Spleen (tissue), 7 donors: Measurements from ENCODE around the gene LYVE1.

ENCODE experiments used
- CTCF ChIP-seq, 11 experiments: fragments of 200-600 bp in 7 of 11; fragments of 450-650 bp in 4 of 11; sonication (generic) in 4 of 11; IDR thresholded peaks in 8 of 11; conservative IDR thresholded peaks in 3 of 11; 1 replicate in 7 of 11; 2 replicates in 4 of 11; pipeline versions ENCODE4 v1.4.0 to v1.8.0; 2016 to 2021; ENCODE audit warnings: antibody characterized with exemption in 11 of 11, inconsistent platforms in 4 of 11, mild to moderate bottlenecking in 1 of 11
- POLR2A ChIP-seq, 3 donors: fragments of 450-650 bp; IDR thresholded peaks; one replicate each; pipeline ENCODE4 v1.5.1; 2017; ENCODE audit warnings: antibody characterized with exemption in 3 of 3, mild to moderate bottlenecking in 1 of 3
- donor health status: DM: no; HTN: no; CAD: no; lungs with moderate emphysema.
- donor health status: DM: no; HTN: no; CAD: no.
- donor health status: DM: no; HTN: no; CAD: no.

- no peak for TF ChIP-seq POLR2A (IDR thresholded peaks at IDR 0.05)
- TF ChIP-seq CTCF (IDR thresholded peaks at IDR 0.05 in 8 of 11, conservative IDR thresholded peaks at IDR 0.05 in 3 of 11): no peak
Observed at GRCh38 chr11:10590218-10590915, 21.9 kb upstream of the LYVE1 start.
